ENCODE results near the gene DNAH6.
"Not testable (repeated sequence)": the region's sequence is repeated elsewhere in the genome, so short reads cannot be mapped to it uniquely, and the experiment has no call there.

Gene DNAH6

GRCh38 chr2:84857566-84857965, 341.3 kb downstream of the DNAH6 start:
- DNase-seq (ENCODE audit: insufficient read length, low spot score) (no peak), FAIRE-seq (no peak)

- DNase-seq (ENCODE audit: insufficient read length, low spot score) (no peak), FAIRE-seq (peak; percentile 18)
These were observed 341.8 kb downstream of the DNAH6 start for GRCh38 chr2:84858123-84858522.

GRCh38 chr2:84858937-84859336, 342.6 kb downstream of the DNAH6 start:
- no peak for DNase-seq (ENCODE audit: insufficient read length, low spot score)
- no peak for FAIRE-seq

GRCh38 chr2:84861539-84861938, 345.2 kb downstream of the DNAH6 start:
- FAIRE-seq (no peak), DNase-seq (ENCODE audit: insufficient read length, low spot score) (no peak)

GRCh38 chr2:84862006-84862405, 345.7 kb downstream of the DNAH6 start:
- FAIRE-seq (no peak), DNase-seq (ENCODE audit: insufficient read length, low spot score) (no peak)

GRCh38 chr2:84865181-84865783, 349.0 kb downstream of the DNAH6 start:
- FAIRE-seq (peak; percentile 88), DNase-seq (ENCODE audit: insufficient read length, low spot score) (no peak)

- no peak for FAIRE-seq
These were observed 349.8 kb downstream of the DNAH6 start for GRCh38 chr2:84866122-84866521.

GRCh38 chr2:84868327-84868726, 352.0 kb downstream of the DNAH6 start:
- DNase-seq (ENCODE audit: insufficient read length, low spot score); FAIRE-seq: not testable (repeated sequence)

More at GRCh38 chr2:84866122-84866521, 349.8 kb downstream of the DNAH6 start:
- no peak for DNase-seq (ENCODE audit: insufficient read length, low spot score)

Data from GM19239 (cell line).